ENCODE results near the gene NOVA1.

The NOVA1 gene

GRCh38 chr14:26528415-26529182, 69.2 kb downstream of the NOVA1 start:
- Mint-ChIP-seq H3K4me3 (no peak overlapping the region), H3K27ac (no peak overlapping the region), H3K27me3 (no peaks in the 10 kb centered on the region), H3K9me3 (no peaks in the 10 kb centered on the region), H3K4me1 (ENCODE audit: low read depth) (no peaks in the 10 kb centered on the region), H3K36me3 (ENCODE audit: low read depth) (no peaks in the 10 kb centered on the region)
- intact Hi-C loops (cut with micrococcal nuclease) = no loop called here

- no peaks in the 10 kb centered on the region for H3K4me1 Mint-ChIP-seq (ENCODE audit: low read depth)
- intact Hi-C loops (cut with micrococcal nuclease) = no loop called here
- no peak overlapping the region for H3K4me3 Mint-ChIP-seq
- no peaks in the 10 kb centered on the region for H3K9me3 Mint-ChIP-seq
- no peak overlapping the region for H3K27ac Mint-ChIP-seq
- no peaks in the 10 kb centered on the region for H3K27me3 Mint-ChIP-seq
- H3K36me3 Mint-ChIP-seq (ENCODE audit: low read depth) = no peaks in the 10 kb centered on the region
These were observed 70.7 kb downstream of the NOVA1 start for GRCh38 chr14:26527095-26527494.

GRCh38 chr14:26526137-26526536, 71.7 kb downstream of the NOVA1 start:
- intact Hi-C loops (cut with micrococcal nuclease) = no loop called here
- Mint-ChIP-seq H3K27me3 (no peaks in the 10 kb centered on the region), H3K36me3 (ENCODE audit: low read depth) (no peaks in the 10 kb centered on the region), H3K4me3 (no peak overlapping the region), H3K9me3 (no peaks in the 10 kb centered on the region), H3K27ac (no peak overlapping the region), H3K4me1 (ENCODE audit: low read depth) (no peaks in the 10 kb centered on the region)

DNA sequence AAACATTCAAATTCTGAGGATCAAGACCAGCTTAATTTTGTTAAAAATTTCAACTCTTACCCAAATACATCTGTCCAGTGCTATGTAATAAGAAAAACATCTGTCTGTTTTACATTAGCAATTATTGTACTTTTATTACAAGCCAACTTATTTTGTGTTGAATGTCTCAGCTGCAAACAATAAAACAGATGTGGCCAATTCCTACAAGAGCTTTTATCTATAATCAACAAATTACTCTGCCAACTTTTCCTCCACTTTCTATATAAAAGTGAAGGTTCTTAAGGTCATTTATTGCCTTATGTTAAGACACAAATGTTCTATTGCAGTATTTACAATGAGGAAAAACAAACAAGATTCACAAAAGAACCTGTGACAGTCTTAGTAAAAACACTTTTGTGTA, 72.7 kb downstream of the NOVA1 start:
- intact Hi-C loops (cut with micrococcal nuclease) = no loop called here
- H3K9me3 Mint-ChIP-seq = no peaks in the 10 kb centered on the region
- no peaks in the 10 kb centered on the region for H3K4me1 Mint-ChIP-seq (ENCODE audit: low read depth)
- no peaks in the 10 kb centered on the region for H3K27me3 Mint-ChIP-seq
- H3K27ac Mint-ChIP-seq = no peak overlapping the region
- no peak overlapping the region for H3K4me3 Mint-ChIP-seq
- H3K36me3 Mint-ChIP-seq (ENCODE audit: low read depth) = no peaks in the 10 kb centered on the region

DNA sequence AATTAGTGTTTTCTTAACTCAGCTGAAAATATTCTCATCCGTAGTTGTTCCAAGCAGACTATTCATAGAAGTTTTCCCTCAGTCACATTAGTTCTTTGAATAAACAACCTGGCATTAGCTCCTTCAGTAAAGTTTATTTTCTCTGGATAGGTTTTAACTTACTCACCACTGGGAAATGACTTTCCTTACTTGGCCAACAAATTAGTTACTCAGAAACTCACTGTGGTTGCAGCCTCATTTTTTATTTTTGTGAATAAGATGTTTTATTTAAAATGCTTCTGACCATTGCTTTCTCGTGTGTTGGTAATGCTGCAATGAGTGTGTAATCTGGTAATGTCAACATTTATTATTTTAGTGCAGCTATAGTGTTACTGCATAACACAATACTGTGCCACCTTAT, 74.9 kb downstream of the NOVA1 start:
- Mint-ChIP-seq H3K9me3 (no peaks in the 10 kb centered on the region), H3K4me3 (no peak overlapping the region), H3K27ac (no peak overlapping the region), H3K27me3 (no peaks in the 10 kb centered on the region), H3K4me1 (ENCODE audit: low read depth) (no peaks in the 10 kb centered on the region), H3K36me3 (ENCODE audit: low read depth) (no peaks in the 10 kb centered on the region)
- intact Hi-C loops (cut with micrococcal nuclease) = no loop called here

- H3K4me3 Mint-ChIP-seq = no peak overlapping the region
- H3K36me3 Mint-ChIP-seq (ENCODE audit: low read depth) = no peaks in the 10 kb centered on the region
- H3K9me3 Mint-ChIP-seq = no peaks in the 10 kb centered on the region
- intact Hi-C loops (cut with micrococcal nuclease) = no loop called here
- H3K27ac Mint-ChIP-seq = no peak overlapping the region
- H3K4me1 Mint-ChIP-seq (ENCODE audit: low read depth) = no peaks in the 10 kb centered on the region
- H3K27me3 Mint-ChIP-seq = no peaks in the 10 kb centered on the region
These were observed 80.1 kb downstream of the NOVA1 start for GRCh38 chr14:26517771-26518170.

DNA sequence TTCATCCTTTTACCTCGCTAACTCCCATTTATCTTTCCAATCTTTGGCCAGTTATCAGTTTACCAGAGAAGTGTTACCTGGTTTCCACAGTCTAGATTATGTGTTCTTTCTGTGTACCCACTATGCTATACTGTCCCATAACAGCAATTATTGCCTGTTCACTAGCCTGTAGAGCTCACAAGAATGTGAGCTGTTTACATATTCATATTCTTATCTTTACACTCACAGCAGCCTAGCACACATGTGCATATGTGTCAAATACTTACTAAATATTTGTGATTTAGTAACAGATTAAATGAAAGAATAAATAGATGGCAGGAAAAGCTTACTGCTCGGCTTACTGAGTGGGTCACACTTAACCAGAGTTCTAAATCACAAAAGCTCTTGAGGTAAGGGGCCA, 97.8 kb downstream of the NOVA1 start:
- Mint-ChIP-seq H3K4me1 (ENCODE audit: low read depth) (no peaks in the 10 kb centered on the region), H3K9me3 (no peaks in the 10 kb centered on the region), H3K4me3 (no peak overlapping the region), H3K27ac (no peak overlapping the region), H3K27me3 (no peaks in the 10 kb centered on the region), H3K36me3 (ENCODE audit: low read depth) (no peaks in the 10 kb centered on the region)
- intact Hi-C loops (cut with micrococcal nuclease) = no loop called here

- H3K4me3 Mint-ChIP-seq = no peak overlapping the region
- no peaks in the 10 kb centered on the region for H3K27me3 Mint-ChIP-seq
- intact Hi-C loops (cut with micrococcal nuclease) = no loop called here
- no peaks in the 10 kb centered on the region for H3K4me1 Mint-ChIP-seq (ENCODE audit: low read depth)
- H3K27ac Mint-ChIP-seq = no peak overlapping the region
- no peaks in the 10 kb centered on the region for H3K9me3 Mint-ChIP-seq
- H3K36me3 Mint-ChIP-seq (ENCODE audit: low read depth) = no peaks in the 10 kb centered on the region
These were observed 98.3 kb downstream of the NOVA1 start for GRCh38 chr14:26499546-26499945.

GRCh38 chr14:26486922-26487321, 110.9 kb downstream of the NOVA1 start:
- no peak overlapping the region for H3K4me3 Mint-ChIP-seq
- H3K36me3 Mint-ChIP-seq (ENCODE audit: low read depth) = no peaks in the 10 kb centered on the region
- no peaks in the 10 kb centered on the region for H3K27me3 Mint-ChIP-seq
- H3K9me3 Mint-ChIP-seq = no peaks in the 10 kb centered on the region
- intact Hi-C loops (cut with micrococcal nuclease) = no loop called here
- no peaks in the 10 kb centered on the region for H3K4me1 Mint-ChIP-seq (ENCODE audit: low read depth)
- no peak overlapping the region for H3K27ac Mint-ChIP-seq

DNA sequence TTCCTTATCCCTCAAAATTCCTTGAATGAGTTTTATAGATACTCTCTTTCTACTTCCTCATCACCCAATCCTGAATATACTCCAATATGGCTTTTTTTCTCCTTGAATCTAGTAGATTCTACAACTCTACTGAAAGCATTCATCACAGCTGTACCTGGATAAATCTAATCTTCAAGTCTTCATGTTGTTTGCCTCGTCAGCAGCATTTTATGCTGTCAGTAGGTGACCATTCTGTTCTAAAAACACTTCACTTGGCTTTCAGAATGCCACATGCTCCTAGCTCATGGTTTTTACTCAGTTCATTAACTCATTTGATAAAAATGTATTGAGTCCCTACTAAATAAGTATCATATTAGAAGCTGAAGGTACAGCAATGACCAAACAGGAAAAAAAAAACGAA, 113.3 kb downstream of the NOVA1 start:
- no peaks in the 10 kb centered on the region for H3K4me1 Mint-ChIP-seq (ENCODE audit: low read depth)
- H3K36me3 Mint-ChIP-seq (ENCODE audit: low read depth) = no peaks in the 10 kb centered on the region
- intact Hi-C loops (cut with micrococcal nuclease) = no loop called here
- no peaks in the 10 kb centered on the region for H3K27me3 Mint-ChIP-seq
- no peak overlapping the region for H3K27ac Mint-ChIP-seq
- H3K9me3 Mint-ChIP-seq = no peaks in the 10 kb centered on the region
- H3K4me3 Mint-ChIP-seq = no peak overlapping the region

GRCh38 chr14:26478967-26479366, 118.9 kb downstream of the NOVA1 start:
- no peaks in the 10 kb centered on the region for H3K4me1 Mint-ChIP-seq (ENCODE audit: low read depth)

GRCh38 chr14:26466862-26467261, 131.0 kb downstream of the NOVA1 start:
- H3K9me3 Mint-ChIP-seq = peaks cover 9% of the 10 kb centered on the region
- no peak overlapping the region for H3K27ac Mint-ChIP-seq
- intact Hi-C loops (cut with micrococcal nuclease) = no loop called here
- no peak overlapping the region for H3K4me3 Mint-ChIP-seq
- no peaks in the 10 kb centered on the region for H3K27me3 Mint-ChIP-seq
- H3K4me1 Mint-ChIP-seq (ENCODE audit: low read depth) = no peaks in the 10 kb centered on the region
- H3K36me3 Mint-ChIP-seq (ENCODE audit: low read depth) = no peaks in the 10 kb centered on the region

More at GRCh38 chr14:26478967-26479366, 118.9 kb downstream of the NOVA1 start:
- Mint-ChIP-seq H3K27me3 (no peaks in the 10 kb centered on the region), H3K4me3 (no peak overlapping the region), H3K36me3 (ENCODE audit: low read depth) (no peaks in the 10 kb centered on the region), H3K9me3 (no peaks in the 10 kb centered on the region), H3K27ac (no peak overlapping the region)
- intact Hi-C loops (cut with micrococcal nuclease) = no loop called here

- no peaks in the 10 kb centered on the region for H3K36me3 Mint-ChIP-seq (ENCODE audit: low read depth)
- no peaks in the 10 kb centered on the region for H3K27me3 Mint-ChIP-seq
- no peaks in the 10 kb centered on the region for H3K4me1 Mint-ChIP-seq (ENCODE audit: low read depth)
- H3K9me3 Mint-ChIP-seq = peaks cover 9% of the 10 kb centered on the region
- H3K4me3 Mint-ChIP-seq = no peak overlapping the region
- intact Hi-C loops (cut with micrococcal nuclease) = no loop called here
- H3K27ac Mint-ChIP-seq = no peak overlapping the region
These were observed 134.7 kb downstream of the NOVA1 start for GRCh38 chr14:26463136-26463535.

GRCh38 chr14:26454105-26454504, 143.7 kb downstream of the NOVA1 start:
- H3K4me3 Mint-ChIP-seq = no peak overlapping the region
- no peaks in the 10 kb centered on the region for H3K9me3 Mint-ChIP-seq

DNA sequence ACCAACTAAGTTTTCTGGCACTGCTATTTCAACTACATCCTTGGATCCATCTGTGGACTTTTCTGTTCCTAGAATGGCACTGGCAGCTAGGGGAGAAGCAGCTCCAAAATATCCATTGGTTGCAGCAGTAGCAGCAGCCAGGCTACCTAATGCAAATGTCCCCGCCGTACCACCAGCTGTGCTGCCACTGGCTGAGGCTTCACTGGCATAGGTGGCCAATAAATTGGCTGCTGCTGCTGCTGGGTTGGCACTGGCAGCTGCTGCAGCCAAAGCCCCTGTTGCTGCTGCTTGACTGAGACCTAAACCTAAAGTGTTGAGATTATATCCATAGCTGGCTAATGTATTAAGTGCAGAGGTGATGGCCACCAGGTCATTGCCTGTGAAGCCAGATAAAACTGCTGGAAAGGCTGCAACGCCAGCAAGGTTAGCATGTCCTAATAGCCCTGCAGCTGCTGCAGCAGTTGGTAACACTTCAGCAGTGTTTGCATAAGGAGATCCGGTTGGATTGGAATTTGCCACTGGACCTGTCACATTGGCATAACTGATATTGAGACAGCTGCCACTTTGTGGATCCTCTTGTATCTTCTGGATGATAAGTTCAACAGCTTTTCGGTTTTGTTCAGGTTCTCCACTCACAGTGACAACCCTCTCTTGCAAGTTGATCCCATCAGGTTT, 149.5 kb downstream of the NOVA1 start:
- H3K27ac Mint-ChIP-seq = no peak overlapping the region
- no peaks in the 10 kb centered on the region for H3K9me3 Mint-ChIP-seq
- intact Hi-C loops (cut with micrococcal nuclease) = no loop called here
- H3K4me1 Mint-ChIP-seq (ENCODE audit: low read depth) = no peaks in the 10 kb centered on the region
- H3K4me3 Mint-ChIP-seq = no peak overlapping the region
- no peaks in the 10 kb centered on the region for H3K36me3 Mint-ChIP-seq (ENCODE audit: low read depth)
- no peaks in the 10 kb centered on the region for H3K27me3 Mint-ChIP-seq

More at GRCh38 chr14:26454105-26454504, 143.7 kb downstream of the NOVA1 start:
- intact Hi-C loops (cut with micrococcal nuclease) = no loop called here
- H3K27ac Mint-ChIP-seq = no peak overlapping the region
- no peaks in the 10 kb centered on the region for H3K36me3 Mint-ChIP-seq (ENCODE audit: low read depth)
- no peaks in the 10 kb centered on the region for H3K27me3 Mint-ChIP-seq
- no peaks in the 10 kb centered on the region for H3K4me1 Mint-ChIP-seq (ENCODE audit: low read depth)
